Breast epithelium (tissue), 3 donors: ENCODE data around the gene SLC25A21.

Experiments
- CTCF ChIP-seq, 3 donors: fragments of 450-650 bp; IDR thresholded peaks; one replicate each; pipeline ENCODE4 v1.5.1; 2016 to 2017; ENCODE audit warnings: antibody characterized with exemption in 3 of 3, mild to moderate bottlenecking in 3 of 3, moderate library complexity in 3 of 3
- POLR2A ChIP-seq: fragments of 450-650 bp; IDR thresholded peaks from one replicate; pipeline ENCODE4 v1.6.1; 2016; ENCODE audit warnings: antibody characterized with exemption, mild to moderate bottlenecking, moderate library complexity
- POLR2AphosphoS5 ChIP-seq, 3 donors: sonication (generic); formaldehyde crosslinking; IDR thresholded peaks; one replicate each; pipeline ENCODE4 v1.6.1; 2017; ENCODE audit warnings: antibody characterized with exemption in 3 of 3

- no peak for TF ChIP-seq CTCF (IDR thresholded peaks at IDR 0.05)
- no peak for TF ChIP-seq POLR2AphosphoS5 (IDR thresholded peaks at IDR 0.05)
- no peak for TF ChIP-seq POLR2A
These were observed 13.3 kb upstream of the SLC25A21 start for GRCh38 chr14:37185670-37186069.
